Left lung (tissue), 10 donors: ENCODE results near the gene CHRND. TPM values are rescaled to one million over a fixed set of nuclear protein-coding genes. Genes with fewer than 3 reads are reported as not detected.
A peak's percentile ranks its signal among the peaks of the same experiment; 100 is the strongest.

Experiments
- ATAC-seq: fragments of 200-7000 bp; cut with Tn5 transposase; one replicate; pipeline ENCODE4 v1.9.1; 2020; ENCODE audit warnings: moderate library complexity
- DNase-seq, 4 donors: peaks; one replicate each; pipeline ENCODE4 v3.0.0-alpha.2; 2013 to 2020
- H3K27ac ChIP-seq, 2 donors: fragments of 200-600 bp; sonication (generic) in 1 of 2; one replicate each; pipeline versions ENCODE4 v1.5.0 to v1.8.0; 2020 to 2021
- H3K27me3 ChIP-seq, 2 donors: fragments of 200-600 bp; sonication (generic) in 1 of 2; one replicate each; pipeline versions ENCODE4 v1.5.0 to v1.8.0; 2020 to 2021
- H3K36me3 ChIP-seq, 2 donors: fragments of 200-600 bp; sonication (generic) in 1 of 2; one replicate each; pipeline versions ENCODE4 v1.5.0 to v1.8.0; 2020 to 2021
- H3K4me1 ChIP-seq, 2 donors: fragments of 200-600 bp; one replicate each; pipeline ENCODE4 v1.8.0; 2021
- H3K4me3 ChIP-seq, 2 donors: fragments of 200-600 bp; sonication (generic) in 1 of 2; one replicate each; pipeline versions ENCODE4 v1.5.0 to v1.8.0; 2020 to 2021; ENCODE audit warnings: mild to moderate bottlenecking in 1 of 2
- H3K9me3 ChIP-seq, 2 donors: fragments of 200-600 bp; sonication (generic) in 1 of 2; one replicate each; pipeline versions ENCODE4 v1.5.0 to v1.8.0; 2020 to 2021
- CTCF ChIP-seq, 2 donors: fragments of 200-600 bp; sonication (generic) in 1 of 2; IDR thresholded peaks; one replicate each; pipeline versions ENCODE4 v1.5.0 to v1.8.0; 2021; ENCODE audit warnings: antibody characterized with exemption in 2 of 2
- intact Hi-C, 2 donors: fragments of 100-400 bp; cut with DNase I; formaldehyde crosslinking; loops; one replicate each; pipeline versions ENCODE4 v1.11.2 to v1.14.2; 2022
- polyA plus RNA-seq, 6 donors: library from polyadenylated mRNA; unstranded; fragments of 120-200 nt; gene quantifications; one replicate each; pipeline ENCODE4 v1.2.1, GENCODE V29; 2013; ENCODE audit not compliant: insufficient read length in 6 of 6
- total RNA-seq, 2 donors: library from RNA; stranded (reverse); fragmentation: NEBNext Ultra II Directional; extraction: Animal tissue kit (Norgen Biotek cat#: 25700); gene quantifications; one replicate each; pipeline ENCODE4 v1.2.1, GENCODE V29; 2021
- donor health status: DM: no; HTN: yes; CAD: no.
- donor health status: DM: no; HTN: no; CAD: no.

CHRND gene
- total and polyA plus RNA-seq, 8 donors = not detected

DNA sequence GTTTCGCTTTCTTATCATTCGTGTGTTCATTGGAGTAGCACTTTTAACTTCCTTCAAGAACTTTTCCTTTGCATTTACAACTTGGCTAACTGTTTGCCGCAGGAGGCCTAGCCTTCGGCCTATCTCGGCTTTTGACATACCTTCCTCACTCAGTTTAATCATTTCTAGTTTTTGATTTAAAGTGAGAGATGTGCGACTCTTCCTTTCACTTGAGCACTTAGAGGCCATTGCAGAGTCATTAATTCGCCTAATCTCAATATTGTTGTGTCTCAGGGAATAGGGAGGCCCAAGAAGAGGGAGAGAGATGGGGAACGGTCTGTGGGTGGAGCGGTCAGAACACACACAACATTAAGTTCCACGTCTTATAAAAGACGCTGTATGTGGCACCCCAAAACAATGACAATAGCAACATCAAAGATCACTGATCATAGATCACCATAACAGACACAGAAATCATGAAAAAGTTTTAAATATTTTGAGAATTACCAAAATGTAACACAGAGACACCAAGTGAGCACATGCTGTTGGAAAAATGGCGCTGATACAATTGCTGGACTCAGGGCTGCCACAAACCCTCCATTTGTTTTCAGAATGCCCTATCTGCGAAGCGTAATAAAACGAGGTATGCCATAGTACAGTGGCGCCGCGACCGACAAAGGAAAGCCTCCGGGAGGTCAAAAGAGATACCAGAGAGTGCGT, 23.8 kb downstream of the CHRND start:
- intact Hi-C loops = no loop called here
- H3K4me3 ChIP-seq = peak overlapping the region; percentile 77 to 87
- H3K27ac ChIP-seq = peak overlapping the region; percentile 98 to 99
- no peaks in the 10 kb centered on the region for H3K9me3 ChIP-seq
- ATAC-seq (no peak), DNase-seq (no peak)
- H3K4me1 ChIP-seq = peaks cover 9 to 54% of the 10 kb centered on the region in 2 donors
- TF ChIP-seq CTCF (IDR thresholded peaks at IDR 0.05) = no peak
- no peaks in the 10 kb centered on the region for H3K27me3 ChIP-seq
- H3K36me3 ChIP-seq = peaks cover 0 to 8% of the 10 kb centered on the region in 2 donors

- ATAC-seq (peak; percentile 94), DNase-seq (peak; percentile 90 to 99 (median 96))
- peaks cover 0 to 8% of the 10 kb centered on the region in 2 donors for H3K36me3 ChIP-seq
- peak within 1 kb of the TSS; percentile 77 to 87 for H3K4me3 ChIP-seq
- peak in 1 of 2 donors; percentile 50 for TF ChIP-seq CTCF (IDR thresholded peaks at IDR 0.05)
- intact Hi-C loops = no loop called here
- peak within 1 kb of the TSS; percentile 98 to 99 for H3K27ac ChIP-seq
- peaks cover 9 to 54% of the 10 kb centered on the region in 2 donors for H3K4me1 ChIP-seq
- H3K9me3 ChIP-seq = no peaks in the 10 kb centered on the region
- H3K27me3 ChIP-seq = no peaks in the 10 kb centered on the region
These were observed 24.6 kb downstream of the CHRND start, which contains the start of the genes EIF4E2 and TIGD1 for GRCh38 chr2:232550354-232551249. TSS of gene EIF4E2 (plus strand) at chr2:232550689. CDS start at chr2:232550725, 36 bp downstream. TSS of gene TIGD1 (minus strand) at chr2:232550557. CDS start at chr2:232549882, 675 bp downstream.

- H3K4me3 ChIP-seq = peak overlapping the region; percentile 77 to 87
- H3K27me3 ChIP-seq = no peaks in the 10 kb centered on the region
- peak overlapping the region; percentile 98 to 99 for H3K27ac ChIP-seq
- intact Hi-C loops = no loop called here
- DNase-seq (no peak), ATAC-seq (peak; percentile 24)
- H3K4me1 ChIP-seq = peaks cover 9 to 48% of the 10 kb centered on the region in 2 donors
- H3K9me3 ChIP-seq = no peaks in the 10 kb centered on the region
- TF ChIP-seq CTCF (IDR thresholded peaks at IDR 0.05) = no peak
- peaks cover 0 to 9% of the 10 kb centered on the region in 2 donors for H3K36me3 ChIP-seq
These were observed 25.3 kb downstream of the CHRND start for GRCh38 chr2:232551250-232551638.

DNA sequence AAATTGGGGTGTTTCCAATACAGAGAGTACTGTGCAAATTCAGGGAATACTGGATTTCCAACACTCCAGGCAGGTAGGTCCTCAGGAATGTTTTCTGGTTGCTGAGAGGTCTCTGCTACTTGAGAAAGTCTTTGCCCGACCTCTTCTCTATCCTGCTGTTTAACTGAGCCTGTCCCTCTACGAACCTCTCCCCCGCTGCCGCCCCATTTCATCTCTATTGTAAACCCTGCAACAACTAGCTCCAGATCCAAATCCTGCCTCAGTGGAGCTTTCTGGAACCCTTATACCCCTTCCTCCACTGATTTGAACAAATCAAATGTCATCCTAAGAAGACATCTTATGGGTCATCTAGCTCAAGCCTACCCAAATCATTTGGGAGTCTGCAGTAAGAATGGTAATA, 25.8 kb downstream of the CHRND start:
- ATAC-seq (no peak), DNase-seq (no peak)
- H3K9me3 ChIP-seq = no peaks in the 10 kb centered on the region
- no peaks in the 10 kb centered on the region for H3K27me3 ChIP-seq
- no peak for TF ChIP-seq CTCF (IDR thresholded peaks at IDR 0.05)
- peak overlapping the region; percentile 98 to 99 for H3K27ac ChIP-seq
- H3K4me3 ChIP-seq = peak overlapping the region; percentile 77 to 87
- peaks cover 9 to 46% of the 10 kb centered on the region in 2 donors for H3K4me1 ChIP-seq
- H3K36me3 ChIP-seq = peaks cover 0 to 15% of the 10 kb centered on the region in 2 donors
- intact Hi-C loops = no loop called here

DNA sequence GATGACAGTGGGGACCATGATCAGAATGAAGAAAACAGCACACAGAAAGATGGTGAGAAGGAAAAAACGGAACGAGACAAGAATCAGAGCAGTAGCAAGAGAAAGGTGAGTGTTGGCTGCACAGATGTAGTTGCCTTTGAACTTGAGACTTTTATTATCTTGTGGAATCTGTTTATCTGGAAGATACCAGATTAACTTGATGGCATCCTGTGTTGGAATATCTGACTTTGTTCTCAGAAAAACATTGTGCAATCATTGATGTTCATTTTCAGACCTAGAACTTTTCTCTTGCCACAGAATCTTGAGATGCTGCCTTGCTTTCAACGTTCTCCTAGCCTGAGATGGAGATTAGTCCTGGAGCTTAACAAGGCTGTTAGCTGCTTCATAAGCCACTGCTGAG, 30.5 kb downstream of the CHRND start:
- Histone ChIP-seq H3K36me3 (peaks cover 0 to 57% of the 10 kb centered on the region in 2 donors), H3K4me3 (no peak overlapping the region), H3K4me1 (peaks cover 6 to 35% of the 10 kb centered on the region in 2 donors), H3K27ac (no peak overlapping the region), H3K9me3 (no peaks in the 10 kb centered on the region), H3K27me3 (no peaks in the 10 kb centered on the region)
- TF ChIP-seq CTCF (IDR thresholded peaks at IDR 0.05) = no peak
- intact Hi-C loops = no loop called here
- no peak for DNase-seq
- no peak for ATAC-seq
